Loucy (cell line): Measurements from ENCODE around the gene ZNF785.

Experiments used
- H2AFZ ChIP-seq: fragments of 200-600 bp; sonication (generic); 2 replicates; pipeline ENCODE4 v1.6.0; 2016; ENCODE audit warnings: antibody characterized with exemption, mild to moderate bottlenecking, low read length, moderate library complexity
- H3F3A ChIP-seq: fragments of 200-600 bp; 2 replicates; pipeline ENCODE4 v1.6.0; 2016; ENCODE audit warnings: antibody characterized with exemption, low read depth, mild to moderate bottlenecking
- H3K27me3 ChIP-seq: fragments of 200-600 bp; sonication (generic); 2 replicates; pipeline ENCODE4 v1.6.1; 2014; ENCODE audit warnings: low read length, mild to moderate bottlenecking; ENCODE audit not compliant: insufficient read depth, poor library complexity, severe bottlenecking
- H3K36me3 ChIP-seq: fragments of 200-600 bp; sonication (generic); 2 replicates; pipeline ENCODE4 v1.6.1; 2016; ENCODE audit warnings: low read length; ENCODE audit not compliant: insufficient read depth
- H3K4me1 ChIP-seq: fragments of 200-600 bp; sonication (generic); 2 replicates; pipeline ENCODE4 v1.5.1; 2014; ENCODE audit warnings: low read length, mild to moderate bottlenecking; ENCODE audit not compliant: insufficient read depth, poor library complexity, severe bottlenecking
- H3K4me2 ChIP-seq: fragments of 200-600 bp; sonication (generic); 2 replicates; pipeline ENCODE4 v1.6.0; 2014; ENCODE audit warnings: antibody characterized with exemption, low read length, low read depth, mild to moderate bottlenecking; ENCODE audit not compliant: poor library complexity, severe bottlenecking
- H3K4me3 ChIP-seq: fragments of 200-600 bp; sonication (generic); 2 replicates; pipeline ENCODE4 v1.5.1; 2014; ENCODE audit warnings: low read length, mild to moderate bottlenecking, mixed read lengths; ENCODE audit not compliant: poor library complexity, severe bottlenecking
- H3K79me2 ChIP-seq: fragments of 200-600 bp; sonication (generic); 2 replicates; pipeline ENCODE4 v1.6.1; 2014; ENCODE audit warnings: low read length; ENCODE audit not compliant: insufficient read depth
- H3K9ac ChIP-seq: fragments of 200-600 bp; sonication (generic); 2 replicates; pipeline ENCODE4 v1.6.0; 2014; ENCODE audit warnings: mild to moderate bottlenecking, low read depth, low read length, moderate library complexity; ENCODE audit not compliant: poor library complexity, severe bottlenecking
- H3K9me2 ChIP-seq: fragments of 200-600 bp; sonication (generic); replicated peaks from 2 replicates; pipeline ENCODE4 v1.6.1; 2016; ENCODE audit warnings: low read depth, low read length, mixed read lengths
- H3K9me3 ChIP-seq: fragments of 200-600 bp; sonication (generic); 2 replicates; pipeline ENCODE4 v1.6.1; 2014; ENCODE audit warnings: mild to moderate bottlenecking, antibody characterized with exemption, low read length, low read depth; ENCODE audit not compliant: insufficient read depth
- H4K20me1 ChIP-seq: fragments of 200-600 bp; sonication (generic); 2 replicates; pipeline ENCODE4 v1.6.0; 2014; ENCODE audit warnings: antibody characterized with exemption, low read length, mild to moderate bottlenecking; ENCODE audit not compliant: insufficient read depth, poor library complexity, severe bottlenecking
- CTCF ChIP-seq: fragments of 200-600 bp; sonication (generic); conservative IDR thresholded peaks from 2 replicates; pipeline ENCODE4 v1.5.1; 2014; ENCODE audit warnings: mild to moderate bottlenecking, antibody characterized with exemption, low read length
- EZH2phosphoT487 ChIP-seq: fragments of 200-600 bp; IDR thresholded peaks from 2 replicates; pipeline ENCODE4 v1.6.1; 2018; ENCODE audit warnings: antibody characterized with exemption, mild to moderate bottlenecking, moderate library complexity, borderline replicate concordance

The ZNF785 gene

GRCh38 chr16:30609926-30610839, 24.7 kb upstream of the ZNF785 start, which contains the start of gene ZNF689:
ZNF689 (minus strand) TSS chr16:30610389; CDS start chr16:30610041, 348 bp downstream.
- Histone ChIP-seq H3F3A (no peaks in the 10 kb centered on the region), H3K4me1 (peaks cover 23% of the 10 kb centered on the region), H3K9me3 (no peaks in the 10 kb centered on the region), H3K36me3 (peaks cover 2% of the 10 kb centered on the region; the same call in 1 of the 2 replicates), H2AFZ (peak within 1 kb of the TSS; percentile 96), H3K9ac (peak within 1 kb of the TSS; percentile 99), H3K27me3 (peaks cover 4% of the 10 kb centered on the region), H4K20me1 (no peaks in the 10 kb centered on the region), H3K79me2 (peaks cover 46% of the 10 kb centered on the region), H3K4me3 (peak within 1 kb of the TSS; percentile 95), H3K9me2 (no peaks in the 10 kb centered on the region), H3K4me2 (peak within 1 kb of the TSS; percentile 81)
- TF ChIP-seq CTCF (no peak), EZH2phosphoT487 (no peak)

GRCh38 chr16:30609002-30609925, 23.8 kb upstream of the ZNF785 start:
- Histone ChIP-seq H3K4me3 (peak overlapping the region; percentile 95), H3K4me2 (peak overlapping the region; percentile 81), H4K20me1 (no peaks in the 10 kb centered on the region), H2AFZ (peak overlapping the region; percentile 96), H3K9me2 (no peaks in the 10 kb centered on the region), H3K27me3 (peaks cover 4% of the 10 kb centered on the region), H3K9me3 (no peaks in the 10 kb centered on the region), H3K4me1 (peaks cover 21% of the 10 kb centered on the region), H3K9ac (peak overlapping the region; percentile 99), H3K36me3 (peaks cover 11% of the 10 kb centered on the region; the same call in 1 of the 2 replicates), H3F3A (no peaks in the 10 kb centered on the region), H3K79me2 (peaks cover 47% of the 10 kb centered on the region)
- TF ChIP-seq EZH2phosphoT487 = no peak
- no peak for TF ChIP-seq CTCF

GRCh38 chr16:30606004-30606403, 20.5 kb upstream of the ZNF785 start:
- no peak for TF ChIP-seq CTCF
- no peak for TF ChIP-seq EZH2phosphoT487
- H3K9ac ChIP-seq = no peak overlapping the region
- no peaks in the 10 kb centered on the region for H4K20me1 ChIP-seq
- no peak overlapping the region for H3K4me3 ChIP-seq
- peaks cover 21% of the 10 kb centered on the region for H3K4me1 ChIP-seq
- H3F3A ChIP-seq = no peaks in the 10 kb centered on the region
- peaks cover 50% of the 10 kb centered on the region for H3K79me2 ChIP-seq
- peaks cover 26% of the 10 kb centered on the region; the same call in 1 of the 2 replicates for H3K36me3 ChIP-seq
- H2AFZ ChIP-seq = no peak overlapping the region
- no peak overlapping the region for H3K4me2 ChIP-seq
- no peaks in the 10 kb centered on the region for H3K9me3 ChIP-seq
- H3K9me2 ChIP-seq = no peaks in the 10 kb centered on the region
- H3K27me3 ChIP-seq = peaks cover 4% of the 10 kb centered on the region
